Measurements from ENCODE around the gene TPST2. TPM values are rescaled to one million over a fixed set of nuclear protein-coding genes. Genes with fewer than 3 reads are reported as not detected.

The TPST2 gene
- polyA plus RNA-seq, 3 donors from 2014 or later = 352 to 519 (median 512) TPM

DNA sequence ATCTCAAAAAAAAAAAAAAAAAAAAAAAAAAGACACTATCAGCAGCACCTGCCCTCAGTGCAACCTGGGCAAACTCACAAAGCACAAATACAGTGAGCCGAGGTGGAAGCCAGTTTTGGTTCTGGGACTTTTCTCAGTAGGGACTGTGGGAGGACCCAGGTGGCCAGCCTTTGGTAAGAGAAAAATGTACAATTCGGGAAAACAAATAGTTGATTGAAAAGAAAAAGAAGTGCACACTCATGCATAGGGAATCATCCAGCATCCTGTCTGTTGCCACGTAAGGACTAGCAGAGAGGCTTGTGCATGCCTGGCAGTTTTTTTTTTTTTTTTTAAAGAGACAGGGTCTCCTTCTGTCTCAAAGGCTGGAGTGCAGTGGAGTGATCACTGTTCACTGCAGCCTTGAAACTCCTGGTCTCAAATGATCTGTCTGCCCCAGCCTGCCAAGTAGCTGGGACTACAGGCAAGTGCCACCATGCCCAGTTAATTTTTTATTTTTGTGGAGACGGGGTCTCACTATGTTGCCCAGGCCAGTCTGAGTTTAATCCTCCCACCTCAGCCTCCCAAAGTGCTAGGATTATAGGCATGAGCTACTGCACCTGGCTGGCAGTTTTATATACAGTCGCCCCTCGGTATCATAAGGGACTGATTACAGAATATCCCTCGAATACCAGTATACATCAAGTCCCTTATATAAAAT is 36.7 kb downstream of the TPST2 start:
- peaks cover 83 to 90% of the 10 kb centered on the region in 2 donors for H3K4me1 Mint-ChIP-seq
- peaks cover 0 to 14% (median 0%) of the 10 kb centered on the region in 3 donors for H3K36me3 Mint-ChIP-seq
- no peak for DNase-seq
- H3K27ac Mint-ChIP-seq = peak overlapping the region; percentile 1 to 93 (median 74)
- H3K4me3 Mint-ChIP-seq = peak overlapping the region; percentile 15 to 62 (median 45)
- H3K27me3 Mint-ChIP-seq (ENCODE audit: low read depth in 3 of 3) = peaks cover 0 to 4% (median 2%) of the 10 kb centered on the region in 3 donors
- H3K9me3 Mint-ChIP-seq = no peaks in the 10 kb centered on the region

DNA sequence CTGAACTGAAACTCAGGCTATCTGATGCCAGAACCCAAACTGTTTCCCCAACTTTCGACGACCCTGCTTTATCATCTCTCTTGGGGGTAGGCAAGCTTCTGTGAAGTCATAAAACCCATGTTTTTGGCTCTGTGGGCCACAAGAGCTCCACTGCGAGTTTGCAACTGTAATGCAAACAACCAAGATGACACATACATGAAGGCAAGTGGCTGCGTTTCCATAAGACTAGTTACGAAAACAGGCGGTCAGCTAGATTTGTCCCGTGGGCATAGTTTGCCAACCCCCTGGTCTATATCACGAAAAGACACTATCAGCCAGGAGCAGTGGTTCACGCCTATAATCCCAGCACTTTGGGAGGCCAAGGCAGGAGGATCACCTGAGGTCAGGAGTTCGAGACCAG is 37.5 kb downstream of the TPST2 start:
- Mint-ChIP-seq H3K4me1 (peaks cover 85 to 93% of the 10 kb centered on the region in 2 donors), H3K27ac (peak overlapping the region; percentile 10 to 77 (median 60)), H3K36me3 (peaks cover 0 to 16% (median 5%) of the 10 kb centered on the region in 3 donors), H3K9me3 (no peaks in the 10 kb centered on the region), H3K27me3 (ENCODE audit: low read depth in 3 of 3) (peaks cover 2 to 5% (median 2%) of the 10 kb centered on the region in 3 donors), H3K4me3 (peak overlapping the region in 1 of 5 donors; percentile 7)
- DNase-seq = no peak

DNA sequence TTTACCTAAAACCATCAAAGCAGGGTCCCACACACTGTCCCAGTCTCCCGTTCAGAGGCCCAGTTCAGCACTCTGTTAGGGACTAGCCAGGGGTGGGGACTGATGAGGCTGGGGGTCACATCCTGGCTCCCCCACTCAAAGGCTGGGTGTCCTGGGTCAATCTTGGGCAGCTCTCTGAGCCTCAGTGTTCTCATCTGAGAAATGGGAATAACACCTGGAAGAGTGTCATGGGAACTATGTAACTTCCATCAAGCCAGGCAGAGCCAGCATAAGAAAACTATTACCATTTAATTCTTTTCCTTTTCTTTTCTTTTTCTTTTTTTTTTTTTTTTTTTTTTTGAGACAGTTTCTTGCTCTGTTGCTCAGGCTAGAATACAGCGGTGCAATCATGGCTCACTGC is 38.4 kb downstream of the TPST2 start:
- peak overlapping the region; percentile 45 to 87 (median 84) for H3K27ac Mint-ChIP-seq

GRCh38 chr22:26550498-26551033 is 39.4 kb downstream of the TPST2 start:
- Mint-ChIP-seq H3K27me3 (ENCODE audit: low read depth in 3 of 3) (peaks cover 2 to 7% (median 3%) of the 10 kb centered on the region in 3 donors), H3K4me1 (peaks cover 84 to 93% of the 10 kb centered on the region in 2 donors), H3K9me3 (no peaks in the 10 kb centered on the region), H3K27ac (peak overlapping the region; percentile 63 to 87 (median 80)), H3K36me3 (peaks cover 8 to 21% (median 10%) of the 10 kb centered on the region in 3 donors), H3K4me3 (peak overlapping the region in 2 of 5 donors; percentile 30 to 36)
- no peak for DNase-seq

More for the DNA sequence above, 38.4 kb downstream of the TPST2 start:
- Mint-ChIP-seq H3K36me3 (peaks cover 3 to 19% (median 9%) of the 10 kb centered on the region in 3 donors), H3K27me3 (ENCODE audit: low read depth in 3 of 3) (peaks cover 2 to 7% (median 3%) of the 10 kb centered on the region in 3 donors), H3K4me1 (peaks cover 85 to 93% of the 10 kb centered on the region in 2 donors), H3K9me3 (no peaks in the 10 kb centered on the region), H3K4me3 (peak overlapping the region in 2 of 5 donors; percentile 33 to 42)
- DNase-seq = no peak

GRCh38 chr22:26549902-26550497 is 39.9 kb downstream of the TPST2 start:
- peak overlapping the region in 2 of 5 donors; percentile 14 to 44 for H3K4me3 Mint-ChIP-seq
- peak overlapping the region; percentile 63 to 87 (median 80) for H3K27ac Mint-ChIP-seq
- H3K36me3 Mint-ChIP-seq = peaks cover 8 to 23% (median 10%) of the 10 kb centered on the region in 3 donors
- no peak for DNase-seq
- H3K4me1 Mint-ChIP-seq = peaks cover 84 to 96% of the 10 kb centered on the region in 2 donors
- no peaks in the 10 kb centered on the region for H3K9me3 Mint-ChIP-seq
- peaks cover 2 to 7% (median 3%) of the 10 kb centered on the region in 3 donors for H3K27me3 Mint-ChIP-seq (ENCODE audit: low read depth in 3 of 3)

DNA sequence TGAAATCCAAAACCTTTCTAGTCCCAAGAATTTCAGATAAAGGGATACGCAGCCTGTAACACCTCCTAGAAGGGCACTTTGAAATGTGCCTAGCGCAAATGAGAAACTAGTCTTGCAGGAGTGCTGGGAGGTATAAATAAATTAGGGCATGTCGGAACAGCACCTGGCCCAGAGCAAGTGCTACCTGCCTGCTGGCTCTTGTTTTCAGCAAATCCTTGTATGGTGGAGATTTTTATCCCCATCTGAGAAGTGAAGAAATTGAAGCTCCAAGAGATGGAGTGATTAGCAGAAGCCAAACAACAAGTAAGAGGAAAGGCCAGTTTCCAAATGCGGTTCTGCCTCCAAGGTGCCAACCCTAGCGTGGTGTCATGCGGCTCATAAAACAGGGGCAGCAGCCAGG is 40.9 kb downstream of the TPST2 start:
- Mint-ChIP-seq H3K4me3 (no peak overlapping the region), H3K9me3 (no peaks in the 10 kb centered on the region), H3K4me1 (peaks cover 84 to 97% of the 10 kb centered on the region in 2 donors), H3K36me3 (peaks cover 8 to 24% (median 10%) of the 10 kb centered on the region in 3 donors), H3K27ac (peak overlapping the region; percentile 21 to 58 (median 34)), H3K27me3 (ENCODE audit: low read depth in 3 of 3) (peaks cover 2 to 3% (median 3%) of the 10 kb centered on the region in 3 donors)
- DNase-seq = no peak

DNA sequence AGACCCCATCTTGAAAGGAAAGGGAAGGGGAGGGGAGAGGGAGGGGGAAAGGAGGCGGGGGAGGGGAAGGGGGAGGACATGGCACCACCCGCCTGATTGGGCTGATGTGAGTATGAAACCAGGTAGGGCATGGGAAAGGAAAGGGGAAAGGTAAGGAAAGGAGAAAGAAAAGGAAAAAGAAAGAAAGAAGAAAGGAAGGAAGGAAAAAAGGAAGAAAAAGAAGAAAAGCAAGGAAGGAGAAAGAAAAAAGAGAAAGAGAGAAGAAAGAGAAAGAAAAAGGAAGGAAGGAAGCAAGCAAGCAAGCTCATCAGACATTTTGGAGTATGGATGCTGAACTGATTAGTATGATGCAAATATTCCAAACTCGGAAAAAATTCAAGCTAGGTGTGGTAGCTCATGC is 41.6 kb downstream of the TPST2 start:
- peak overlapping the region in 1 of 5 donors; percentile 41 for H3K4me3 Mint-ChIP-seq
- H3K9me3 Mint-ChIP-seq = no peaks in the 10 kb centered on the region
- DNase-seq = no peak
- H3K36me3 Mint-ChIP-seq = peaks cover 8 to 21% (median 10%) of the 10 kb centered on the region in 3 donors
- H3K27ac Mint-ChIP-seq = peak overlapping the region; percentile 46 to 88 (median 82)
- H3K27me3 Mint-ChIP-seq (ENCODE audit: low read depth in 3 of 3) = peaks cover 2 to 3% (median 3%) of the 10 kb centered on the region in 3 donors
- H3K4me1 Mint-ChIP-seq = peaks cover 84 to 97% of the 10 kb centered on the region in 2 donors

GRCh38 chr22:26547837-26548236 is 42.1 kb downstream of the TPST2 start:
- Mint-ChIP-seq H3K4me1 (peaks cover 84 to 97% of the 10 kb centered on the region in 2 donors), H3K9me3 (no peaks in the 10 kb centered on the region), H3K27ac (peak overlapping the region; percentile 74 to 92 (median 88)), H3K27me3 (ENCODE audit: low read depth in 3 of 3) (peaks cover 2 to 3% (median 3%) of the 10 kb centered on the region in 3 donors), H3K36me3 (peaks cover 8 to 21% (median 10%) of the 10 kb centered on the region in 3 donors), H3K4me3 (peak overlapping the region; percentile 71 to 80 (median 74))
- DNase-seq = no peak

- H3K4me1 Mint-ChIP-seq = peaks cover 84 to 97% of the 10 kb centered on the region in 2 donors
- no peaks in the 10 kb centered on the region for H3K9me3 Mint-ChIP-seq
- peak overlapping the region; percentile 71 to 80 (median 74) for H3K4me3 Mint-ChIP-seq
- peak; percentile 50 to 59 (median 59) for DNase-seq
- peaks cover 8 to 25% (median 12%) of the 10 kb centered on the region in 3 donors for H3K36me3 Mint-ChIP-seq
- H3K27ac Mint-ChIP-seq = peak overlapping the region; percentile 74 to 92 (median 88)
- H3K27me3 Mint-ChIP-seq (ENCODE audit: low read depth in 3 of 3) = peaks cover 2 to 3% (median 3%) of the 10 kb centered on the region in 3 donors
Measured at GRCh38 chr22:26547426-26547825, 42.5 kb downstream of the TPST2 start.

DNA sequence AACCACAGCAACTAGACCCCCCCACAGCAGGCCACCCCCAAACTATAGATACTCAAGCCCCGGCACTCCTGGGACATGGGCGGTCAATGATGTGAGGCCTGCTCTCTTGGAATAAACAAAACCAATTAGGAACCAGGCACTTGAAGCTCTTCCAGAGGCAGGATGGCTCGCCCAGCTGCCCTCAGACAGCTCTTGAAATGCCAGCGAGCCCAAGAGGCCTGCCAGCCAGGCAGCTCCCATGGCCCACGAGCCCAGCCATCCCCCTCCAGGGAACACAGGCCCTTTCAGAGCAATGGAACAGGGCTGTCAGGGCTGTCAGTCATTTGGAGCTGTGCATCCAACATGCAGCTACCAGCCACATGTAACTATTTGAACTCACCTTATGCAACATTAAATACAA is 43.6 kb downstream of the TPST2 start:
- Mint-ChIP-seq H3K27me3 (ENCODE audit: low read depth in 3 of 3) (peaks cover 2 to 3% (median 3%) of the 10 kb centered on the region in 3 donors), H3K4me1 (peaks cover 79 to 89% of the 10 kb centered on the region in 2 donors), H3K36me3 (peaks cover 8 to 26% (median 14%) of the 10 kb centered on the region in 3 donors), H3K4me3 (peak overlapping the region; percentile 62 to 80 (median 74)), H3K27ac (peak overlapping the region; percentile 74 to 92 (median 88)), H3K9me3 (no peaks in the 10 kb centered on the region)
- DNase-seq = no peak

DNA sequence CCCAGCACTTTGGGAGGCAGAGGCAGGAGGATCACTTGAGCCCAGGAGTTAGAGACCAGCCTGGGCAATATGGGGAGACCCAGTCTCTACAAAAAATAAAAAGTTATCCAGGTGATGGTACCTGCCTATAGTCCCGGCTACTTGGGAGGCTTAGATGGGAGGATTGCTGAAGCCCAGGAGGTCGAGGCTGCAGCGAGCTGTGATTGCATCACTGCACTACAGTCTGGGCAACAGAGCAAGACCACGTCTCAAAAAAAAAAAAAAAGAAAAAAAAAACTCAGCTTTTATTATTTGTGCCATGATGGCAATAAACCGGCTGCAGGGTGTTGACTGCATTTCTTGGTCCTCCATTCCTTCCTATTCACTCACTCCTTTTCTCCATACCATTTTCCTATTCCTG is 44.1 kb downstream of the TPST2 start:
- peaks cover 75 to 85% of the 10 kb centered on the region in 2 donors for H3K4me1 Mint-ChIP-seq
- DNase-seq = no peak

DNA sequence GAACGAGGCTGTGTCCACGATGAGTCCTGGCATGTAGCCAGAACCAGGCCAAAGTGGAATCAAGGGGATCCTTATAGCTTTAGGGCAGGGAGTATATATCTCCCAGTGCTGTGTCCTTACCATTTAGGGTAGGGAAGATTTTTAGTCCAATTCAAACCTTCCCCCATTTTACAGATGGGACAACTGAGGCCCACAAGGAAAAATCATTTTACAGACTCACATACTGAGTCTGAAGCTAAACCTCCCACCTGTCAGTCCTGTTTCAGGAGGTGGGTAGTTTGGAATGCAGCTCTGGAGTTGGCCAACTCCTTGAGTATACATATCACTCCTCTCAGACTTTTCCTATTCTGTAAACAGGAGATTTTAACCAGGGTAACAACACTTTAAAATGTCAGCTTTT is 44.5 kb downstream of the TPST2 start:
- Mint-ChIP-seq H3K36me3 (peaks cover 10 to 26% (median 14%) of the 10 kb centered on the region in 3 donors), H3K27me3 (ENCODE audit: low read depth in 3 of 3) (peaks cover 2 to 3% (median 3%) of the 10 kb centered on the region in 3 donors), H3K9me3 (no peaks in the 10 kb centered on the region), H3K4me1 (peaks cover 71 to 85% of the 10 kb centered on the region in 2 donors), H3K27ac (peak overlapping the region; percentile 74 to 97 (median 94)), H3K4me3 (peak overlapping the region in 3 of 5 donors; percentile 6 to 35 (median 30))
- DNase-seq = no peak

More for the DNA sequence above, 44.1 kb downstream of the TPST2 start:
- no peaks in the 10 kb centered on the region for H3K9me3 Mint-ChIP-seq
- peaks cover 8 to 26% (median 14%) of the 10 kb centered on the region in 3 donors for H3K36me3 Mint-ChIP-seq
- peak overlapping the region; percentile 74 to 97 (median 94) for H3K27ac Mint-ChIP-seq
- peak overlapping the region; percentile 30 to 80 (median 42) for H3K4me3 Mint-ChIP-seq
- peaks cover 2 to 3% (median 3%) of the 10 kb centered on the region in 3 donors for H3K27me3 Mint-ChIP-seq (ENCODE audit: low read depth in 3 of 3)

GRCh38 chr22:26544489-26544888 is 45.4 kb downstream of the TPST2 start:
- Mint-ChIP-seq H3K4me3 (peak overlapping the region in 4 of 5 donors; percentile 18 to 68 (median 38)), H3K4me1 (peaks cover 68 to 80% of the 10 kb centered on the region in 2 donors), H3K27ac (peak overlapping the region; percentile 88 to 97 (median 96)), H3K9me3 (no peaks in the 10 kb centered on the region), H3K36me3 (peaks cover 13 to 23% (median 16%) of the 10 kb centered on the region in 3 donors), H3K27me3 (ENCODE audit: low read depth in 3 of 3) (peaks cover 0 to 3% (median 3%) of the 10 kb centered on the region in 3 donors)
- no peak for DNase-seq
